ENCODE measurements around the gene CCDC116.
"Not testable (repeated sequence)": the region's sequence is repeated elsewhere in the genome, so short reads cannot be mapped to it uniquely, and the experiment has no call there.

The CCDC116 gene

GRCh38 chr22:21598302-21598701 lies 34.3 kb upstream of the CCDC116 start:
- DNase-seq (ENCODE audit: low read depth): no peak
- TF ChIP-seq, protein P1, sequence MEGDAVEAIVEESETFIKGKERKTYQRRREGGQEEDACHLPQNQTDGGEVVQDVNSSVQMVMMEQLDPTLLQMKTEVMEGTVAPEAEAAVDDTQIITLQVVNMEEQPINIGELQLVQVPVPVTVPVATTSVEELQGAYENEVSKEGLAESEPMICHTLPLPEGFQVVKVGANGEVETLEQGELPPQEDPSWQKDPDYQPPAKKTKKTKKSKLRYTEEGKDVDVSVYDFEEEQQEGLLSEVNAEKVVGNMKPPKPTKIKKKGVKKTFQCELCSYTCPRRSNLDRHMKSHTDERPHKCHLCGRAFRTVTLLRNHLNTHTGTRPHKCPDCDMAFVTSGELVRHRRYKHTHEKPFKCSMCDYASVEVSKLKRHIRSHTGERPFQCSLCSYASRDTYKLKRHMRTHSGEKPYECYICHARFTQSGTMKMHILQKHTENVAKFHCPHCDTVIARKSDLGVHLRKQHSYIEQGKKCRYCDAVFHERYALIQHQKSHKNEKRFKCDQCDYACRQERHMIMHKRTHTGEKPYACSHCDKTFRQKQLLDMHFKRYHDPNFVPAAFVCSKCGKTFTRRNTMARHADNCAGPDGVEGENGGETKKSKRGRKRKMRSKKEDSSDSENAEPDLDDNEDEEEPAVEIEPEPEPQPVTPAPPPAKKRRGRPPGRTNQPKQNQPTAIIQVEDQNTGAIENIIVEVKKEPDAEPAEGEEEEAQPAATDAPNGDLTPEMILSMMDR (IDR thresholded peaks at IDR 0.05; ENCODE audit: control insufficient read depth, extremely low read depth, insufficient read depth): no peak
- H3K4me3 ChIP-seq (ENCODE audit: low read depth, low read length): no peak overlapping the region

GRCh38 chr22:21599053-21599893 lies 33.3 kb upstream of the CCDC116 start:
- TF ChIP-seq, protein P1 (IDR thresholded peaks at IDR 0.05; ENCODE audit: control insufficient read depth, extremely low read depth, insufficient read depth): no peak
- no peak for DNase-seq (ENCODE audit: low read depth)
- no peak overlapping the region for H3K4me3 ChIP-seq (ENCODE audit: low read depth, low read length)

- TF ChIP-seq, protein P1 (IDR thresholded peaks at IDR 0.05; ENCODE audit: control insufficient read depth, extremely low read depth, insufficient read depth): no peak
- no peak overlapping the region for H3K4me3 ChIP-seq (ENCODE audit: low read depth, low read length)
- DNase-seq (ENCODE audit: low read depth): no peak
Observed at GRCh38 chr22:21602579-21602978, 30.0 kb upstream of the CCDC116 start.

GRCh38 chr22:21603973-21604372 lies 28.6 kb upstream of the CCDC116 start:
- H3K4me3 ChIP-seq (ENCODE audit: low read depth, low read length): no peak overlapping the region
- no peak for DNase-seq (ENCODE audit: low read depth)

GRCh38 chr22:21605887-21606564 lies 26.5 kb upstream of the CCDC116 start:
- DNase-seq (ENCODE audit: low read depth): no peak
- TF ChIP-seq, protein P1 (IDR thresholded peaks at IDR 0.05; ENCODE audit: control insufficient read depth, extremely low read depth, insufficient read depth): no peak
- no peak overlapping the region for H3K4me3 ChIP-seq (ENCODE audit: low read depth, low read length)

More at GRCh38 chr22:21603973-21604372, 28.6 kb upstream of the CCDC116 start:
- TF ChIP-seq, protein P1 (IDR thresholded peaks at IDR 0.05; ENCODE audit: control insufficient read depth, extremely low read depth, insufficient read depth): no peak

DNA sequence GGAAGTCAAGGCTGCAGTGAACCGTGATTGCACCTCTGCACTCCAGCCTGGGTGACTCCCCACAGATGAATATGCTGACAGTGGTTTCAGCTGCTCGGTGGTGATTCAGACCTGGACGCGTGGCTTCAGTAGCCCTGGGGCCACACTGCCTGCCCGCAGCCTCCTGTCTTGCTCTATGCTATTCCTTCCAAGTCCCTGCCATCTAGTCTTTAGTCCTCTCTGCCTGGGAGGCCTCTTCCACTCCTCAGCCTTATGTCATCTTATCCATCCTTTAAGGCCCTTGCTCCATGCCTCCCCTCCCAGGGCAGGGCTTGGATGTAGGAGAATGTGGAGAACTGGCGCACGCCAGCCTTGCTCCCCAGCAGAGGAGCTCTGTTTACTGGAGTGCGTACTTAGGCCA lies 25.8 kb upstream of the CCDC116 start:
- DNase-seq (ENCODE audit: low read depth): no peak
- TF ChIP-seq, protein P1 (IDR thresholded peaks at IDR 0.05; ENCODE audit: control insufficient read depth, extremely low read depth, insufficient read depth): no peak
- H3K4me3 ChIP-seq (ENCODE audit: low read depth, low read length): no peak overlapping the region

GRCh38 chr22:21609556-21610157 lies 22.9 kb upstream of the CCDC116 start:
- not testable (repeated sequence) for DNase-seq (ENCODE audit: low read depth); H3K4me3 ChIP-seq (ENCODE audit: low read depth, low read length)
